GM12878 (cell line): Measurements from ENCODE around the gene TADA2A. TPM values are rescaled to one million over a fixed set of nuclear protein-coding genes. Genes with fewer than 3 reads are reported as not detected.
"Not testable (repeated sequence)": the region's sequence is repeated elsewhere in the genome, so short reads cannot be mapped to it uniquely, and the experiment has no call there.

Source experiments
- ATAC-seq: fragments of 200-7000 bp; cut with Tn5 transposase; 3 replicates; pipeline ENCODE4 v1.9.1; 2020; ENCODE audit warnings: mild to moderate bottlenecking, moderate library complexity
- BruUV-seq: library from RNA; stranded (reverse); fragments of 400-500 nt; replicated peaks from 2 replicates; lab custom pipeline; 2021; lab: Mats Ljungman, UMichigan
- CTCF ChIA-PET: fragments of 300-600 bp; sonication (Branson Sonifier 250); formaldehyde crosslinking; extraction: SDS; loops from one replicate; lab custom pipeline; 2021; ENCODE audit warnings: inconsistent platforms; lab: Yijun Ruan, JAX
- POLR2A ChIA-PET: fragments of 350-600 bp; formaldehyde crosslinking; extraction: SDS; loops from one replicate; lab custom pipeline; 2021; ENCODE audit warnings: inconsistent platforms; lab: Charles Lee
- RAD21 ChIA-PET: fragments of 300-600 bp; sonication (Branson Sonifier 250); formaldehyde crosslinking; loops from one replicate; lab custom pipeline; 2023; ENCODE audit warnings: antibody characterized with exemption; ENCODE audit not compliant: unreplicated experiment; lab: Charles Lee
- SMC1A ChIA-PET: fragments of 300-600 bp; sonication (Branson Sonifier 250); formaldehyde crosslinking; loops from one replicate; lab custom pipeline; 2023; ENCODE audit not compliant: unreplicated experiment, uncharacterized antibody; lab: Charles Lee
- DNase-seq: peaks from one replicate; pipeline ENCODE4 v3.0.0-alpha.2; 2011; ENCODE audit warnings: low read depth, low spot score
- FAIRE-seq: peaks from 3 replicates; lab custom pipeline; 2011; peaks lifted over from hg19 to GRCh38; lab: Jason Lieb, UNC
- H2AFZ ChIP-seq: 2 replicates; pipeline ENCODE4 v1.6.0; 2011; ENCODE audit warnings: low read depth, low read length, control low read depth; ENCODE audit not compliant: control insufficient read depth
- H3K27ac ChIP-seq: 2 replicates; pipeline ENCODE4 v1.5.1; 2011; ENCODE audit warnings: control low read depth; ENCODE audit not compliant: control insufficient read depth, insufficient read depth
- H3K27me3 ChIP-seq, 2 experiments: replicated peaks in 1 of 2; 2 replicates each; pipeline versions ENCODE4 v1.6.0 to v1.6.1; 2011; ENCODE audit warnings: low read length in 1 of 2; ENCODE audit not compliant: control insufficient read depth in 2 of 2, insufficient read depth in 2 of 2
- H3K36me3 ChIP-seq, 2 experiments: 2 replicates each; pipeline ENCODE4 v1.5.1; 2011; ENCODE audit warnings: low read length in 1 of 2; ENCODE audit not compliant: control insufficient read depth in 2 of 2, insufficient read depth in 2 of 2
- H3K4me1 ChIP-seq: 2 replicates; pipeline ENCODE4 v1.6.1; 2011; ENCODE audit warnings: mild to moderate bottlenecking, low read length, moderate library complexity, mixed read lengths; ENCODE audit not compliant: control insufficient read depth, insufficient read depth
- H3K4me2 ChIP-seq: 2 replicates; pipeline ENCODE4 v1.6.0; 2011; ENCODE audit warnings: control low read depth; ENCODE audit not compliant: control insufficient read depth, insufficient read depth
- H3K4me3 ChIP-seq: fragments of 200-600 bp; sonication (generic); 2 replicates; pipeline ENCODE4 v1.5.1; 2016
- H3K79me2 ChIP-seq: 2 replicates; pipeline ENCODE4 v1.6.0; 2011; ENCODE audit warnings: low read length; ENCODE audit not compliant: control insufficient read depth, insufficient read depth
- H3K9ac ChIP-seq: 2 replicates; pipeline ENCODE4 v1.8.0; 2011; ENCODE audit warnings: low read length, control low read depth, mixed read lengths; ENCODE audit not compliant: control insufficient read depth, insufficient read depth
- H3K9me3 ChIP-seq: replicated peaks from 3 replicates; pipeline ENCODE4 v1.5.1; 2011; ENCODE audit warnings: mild to moderate bottlenecking, low read length; ENCODE audit not compliant: control insufficient read depth, insufficient read depth
- H4K20me1 ChIP-seq: 2 replicates; pipeline ENCODE4 v1.6.0; 2011; ENCODE audit not compliant: control insufficient read depth, insufficient read depth
- CREM ChIP-seq: IDR thresholded peaks from 2 replicates; pipeline ENCODE4 v1.6.1; 2014; ENCODE audit warnings: antibody characterized with exemption, low read depth
- HDGF ChIP-seq: fragments of 450-650 bp; IDR thresholded peaks from 2 replicates; pipeline ENCODE4 v1.6.1; 2016; ENCODE audit warnings: antibody characterized with exemption
- MTA2 ChIP-seq: fragments of 450-650 bp; IDR thresholded peaks from 2 replicates; pipeline ENCODE4 v1.6.1; 2016; ENCODE audit warnings: low read depth, mild to moderate bottlenecking, moderate library complexity
- NBN ChIP-seq: fragments of 450-650 bp; IDR thresholded peaks from 2 replicates; pipeline ENCODE4 v1.6.1; 2016
- POLR2A ChIP-seq: IDR thresholded peaks from 2 replicates; pipeline ENCODE4 v1.6.1; 2011; ENCODE audit warnings: low read depth, mild to moderate bottlenecking, low read length
- RBBP5 ChIP-seq: fragments of 200-600 bp; sonication (generic); conservative IDR thresholded peaks from 2 replicates; pipeline ENCODE4 v1.6.1; 2016
- TCF12 ChIP-seq: IDR thresholded peaks from 2 replicates; pipeline ENCODE4 v1.6.1; 2011; ENCODE audit warnings: low read depth, mild to moderate bottlenecking, low read length
- ZNF24 ChIP-seq: fragments of 450-650 bp; IDR thresholded peaks from 2 replicates; pipeline ENCODE4 v1.6.1; 2017; ENCODE audit warnings: antibody characterized with exemption, mild to moderate bottlenecking
- WGBS: methylation state at CpG from one replicate; pipeline ENCODE4 v1.1.6; 2016; ENCODE audit warnings: low lambda C conversion rate; ENCODE audit not compliant: insufficient replicate concordance, insufficient coverage; ENCODE audit errors: missing lambda C conversion rate; 5-methylcytosine and 5-hydroxymethylcytosine counted together
- in situ Hi-C: fragments of 300-500 bp; cut with MboI; formaldehyde crosslinking; loops from 9 replicates; pipeline ENCODE4 v1.14.3; 2018; ENCODE audit warnings: mixed read lengths
- intact Hi-C: fragments of 100-400 bp; cut with micrococcal nuclease; formaldehyde crosslinking; loops from one replicate; pipeline ENCODE4 v1.14.2; 2022; ENCODE audit not compliant: unreplicated experiment
- polyA plus RNA-seq, 11 experiments: library from polyadenylated mRNA; depleted of rRNA in 4 of 11; unstranded in 6 of 11; stranded (reverse) in 5 of 11; fragments of >200 nt; fragmentation: Nextera tagmentation in 4 of 11; fragmentation: Illumina TruSeq in 1 of 11; extraction: Ambion mirVana in 4 of 11; extraction: Trizol in 1 of 11; gene quantifications; 1 replicate in 1 of 11; 2 replicates in 10 of 11; pipeline versions ENCODE4 v1.2.1 to v1.2.3, GENCODE V29; 2011 to 2016; ENCODE audit warnings: inconsistent platforms in 2 of 11, missing spikeins in 2 of 11, low read depth in 1 of 11
- total RNA-seq, 4 experiments: library from RNA; depleted of rRNA in 3 of 4; stranded (reverse); fragments of >200 nt in 3 of 4; fragmentation: Illumina TruSeq in 1 of 4; extraction: Trizol in 1 of 4; gene quantifications; 2 replicates each; pipeline versions ENCODE4 v1.2.1 to v1.2.3, GENCODE V29; 2013 to 2021
- TF ChIP-seq, protein P1 (sequence below): IDR thresholded peaks from 2 replicates; pipeline ENCODE4 v1.6.1; 2012; ENCODE audit warnings: low read depth, low read length, improper control_type of control experiment
- TF ChIP-seq, protein P2 (sequence below): fragments of 450-650 bp; IDR thresholded peaks from 2 replicates; pipeline ENCODE4 v1.6.1; 2016; ENCODE audit warnings: mild to moderate bottlenecking
- TF ChIP-seq, protein P3 (sequence below): IDR thresholded peaks from 2 replicates; pipeline ENCODE4 v1.6.1; 2011; ENCODE audit warnings: low read depth, low read length, improper control_type of control experiment, borderline replicate concordance

The TADA2A gene
- total and polyA plus RNA-seq, 10 of the 15 experiments (the other 5 are each of a cell fraction or from before 2014, with no cell fraction given), result 19.6 to 43.8 (median 34.1) TPM

DNA sequence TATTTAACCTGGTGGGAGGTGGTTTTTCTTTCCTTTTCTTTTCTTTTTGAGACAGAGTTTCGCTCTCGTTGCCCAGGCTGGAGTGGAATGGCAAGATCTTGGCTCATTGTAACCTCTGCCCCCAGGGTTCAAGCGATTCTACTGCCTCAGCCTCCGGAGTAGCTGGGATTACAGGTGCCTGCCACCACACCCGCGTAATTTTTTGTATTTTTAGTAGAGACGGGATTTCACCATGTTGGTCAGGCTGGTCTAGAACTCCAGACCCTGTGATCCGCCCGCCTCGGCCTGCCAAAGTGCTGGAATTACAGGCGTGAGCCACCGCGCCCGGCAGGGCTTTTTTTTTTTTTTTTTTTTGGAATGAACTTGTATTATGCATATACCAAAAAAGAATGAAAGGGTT is 1.2 kb upstream of the TADA2A start:
- peak overlapping the region; percentile 37 for H3K9ac ChIP-seq
- BruUV-seq, ATAC-seq, H3K9me3 ChIP-seq, DNase-seq, in situ Hi-C loops, FAIRE-seq, H3K36me3 ChIP-seq, H4K20me1 ChIP-seq, H2AFZ ChIP-seq, H3K27me3 ChIP-seq, H3K27ac ChIP-seq: not testable (repeated sequence)
- SMC1A ChIA-PET, result interaction anchor here (1.2 to 2.8 kb wide), 5 partner anchors 11 to 86 kb away, joined by 3 to 14 read pairs (median 6); no protein-coding TSS in a partner anchor
- POLR2A ChIA-PET, result interaction anchor here (0.5 to 2.0 kb wide), 4 partner anchors 13 to 76 kb away, joined by 5 to 7 read pairs (median 6); no protein-coding TSS in a partner anchor
- intact Hi-C loops, result loop anchor here (5.0 kb wide), 2 partner anchors 48 to 87 kb away; no protein-coding TSS in a partner anchor
- RAD21 ChIA-PET, result interaction anchor here (1.0 to 2.4 kb wide), 6 partner anchors 13 to 204 kb away, joined by 3 to 11 read pairs (median 4); partner anchors contain the start of gene SYNRG
- 65% methylated on average over 14 of the region's 14 CpGs for WGBS
- H3K4me2 ChIP-seq, result peak overlapping the region; percentile 87
- peak overlapping the region; percentile 96 for H3K4me3 ChIP-seq
- H3K4me1 ChIP-seq, result peaks cover 21% of the 10 kb centered on the region
- CTCF ChIA-PET, result interaction anchor here (0.8 to 10.0 kb wide), 3 partner anchors 13 to 803 kb away, joined by 3 to 187 read pairs (median 15); partner anchors contain the start of gene C17orf78
- peaks cover 39% of the 10 kb centered on the region for H3K79me2 ChIP-seq

DNA sequence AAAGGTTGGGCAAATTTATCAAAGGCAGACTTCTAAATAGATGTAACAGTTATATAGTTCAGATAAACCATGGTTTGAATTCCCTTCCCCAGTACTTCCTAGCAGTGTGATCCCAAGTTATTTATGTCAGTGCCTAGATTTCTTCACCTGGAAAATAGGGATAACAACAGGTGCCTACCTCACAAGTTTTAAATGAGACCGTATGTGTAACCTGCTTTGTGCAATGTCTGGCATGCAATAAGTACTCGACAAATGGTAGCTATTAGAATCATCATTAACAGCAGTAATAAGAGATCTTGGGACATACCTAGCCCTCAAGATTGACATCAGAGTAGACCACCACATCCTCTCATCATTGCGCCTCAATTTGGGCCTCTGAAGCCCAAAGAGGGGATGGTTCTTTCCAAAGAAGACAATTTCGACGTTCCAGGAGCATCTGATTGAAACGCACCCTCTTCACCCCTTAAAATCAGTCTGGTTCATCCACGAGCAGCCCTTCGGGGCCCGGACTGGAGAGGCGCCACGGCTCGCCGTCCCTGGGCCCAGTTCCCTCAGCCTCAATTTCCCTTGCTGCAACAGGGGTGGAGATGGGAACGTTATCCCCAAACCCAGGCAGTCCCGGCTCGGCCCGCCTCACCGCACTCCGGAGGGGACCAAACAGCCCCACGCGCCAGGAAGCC is 591 bp upstream of the TADA2A start:
- intact Hi-C loops, result loop anchor here (5.0 kb wide), 2 partner anchors 49 to 86 kb away; no protein-coding TSS in a partner anchor
- WGBS, result under 1% methylated on average over 20 of the region's 21 CpGs
- BruUV-seq, result TSS peak; percentile 89

More for the DNA sequence above, 591 bp upstream of the TADA2A start:
- DNase-seq, result no peak
- Histone ChIP-seq H3K4me1 (peaks cover 21% of the 10 kb centered on the region), H4K20me1 (no peaks in the 10 kb centered on the region), H3K27ac (peak overlapping the region; percentile 92), H3K4me2 (peak overlapping the region; percentile 98), H3K9me3 (no peaks in the 10 kb centered on the region), H3K36me3 (peaks cover 0 to under 1% of the 10 kb centered on the region in 2 experiments; a peak in 1 of 4 replicates), H2AFZ (peak overlapping the region; percentile 95), H3K4me3 (peak overlapping the region; percentile 96), H3K27me3 (no peaks in the 10 kb centered on the region), H3K79me2 (peaks cover 39% of the 10 kb centered on the region), H3K9ac (peak overlapping the region; percentile 97)
- CTCF ChIA-PET, result interaction anchor here (2.2 to 10.0 kb wide), 2 partner anchors 14 to 31 kb away, joined by 15 to 187 read pairs; partner anchors contain the start of gene C17orf78
- SMC1A ChIA-PET, result no interaction called here
- in situ Hi-C loops, result no loop called here
- POLR2A ChIA-PET, result interaction anchor here (1.1 to 2.0 kb wide), 3 partner anchors 14 to 45 kb away, joined by 6 to 7 read pairs (median 6); no protein-coding TSS in a partner anchor
- FAIRE-seq, result no peak
- peak; percentile 24 for ATAC-seq
- TF ChIP-seq, protein P1, sequence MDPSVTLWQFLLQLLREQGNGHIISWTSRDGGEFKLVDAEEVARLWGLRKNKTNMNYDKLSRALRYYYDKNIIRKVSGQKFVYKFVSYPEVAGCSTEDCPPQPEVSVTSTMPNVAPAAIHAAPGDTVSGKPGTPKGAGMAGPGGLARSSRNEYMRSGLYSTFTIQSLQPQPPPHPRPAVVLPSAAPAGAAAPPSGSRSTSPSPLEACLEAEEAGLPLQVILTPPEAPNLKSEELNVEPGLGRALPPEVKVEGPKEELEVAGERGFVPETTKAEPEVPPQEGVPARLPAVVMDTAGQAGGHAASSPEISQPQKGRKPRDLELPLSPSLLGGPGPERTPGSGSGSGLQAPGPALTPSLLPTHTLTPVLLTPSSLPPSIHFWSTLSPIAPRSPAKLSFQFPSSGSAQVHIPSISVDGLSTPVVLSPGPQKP, result 0 out of 2 replicates have a peak, but pooled peaks have one; percentile 22
- 0 out of 2 replicates have a peak, but pooled peaks have one; percentile 78 for TF ChIP-seq HDGF
- TF ChIP-seq POLR2A, result no peak
- TF ChIP-seq, protein P2, sequence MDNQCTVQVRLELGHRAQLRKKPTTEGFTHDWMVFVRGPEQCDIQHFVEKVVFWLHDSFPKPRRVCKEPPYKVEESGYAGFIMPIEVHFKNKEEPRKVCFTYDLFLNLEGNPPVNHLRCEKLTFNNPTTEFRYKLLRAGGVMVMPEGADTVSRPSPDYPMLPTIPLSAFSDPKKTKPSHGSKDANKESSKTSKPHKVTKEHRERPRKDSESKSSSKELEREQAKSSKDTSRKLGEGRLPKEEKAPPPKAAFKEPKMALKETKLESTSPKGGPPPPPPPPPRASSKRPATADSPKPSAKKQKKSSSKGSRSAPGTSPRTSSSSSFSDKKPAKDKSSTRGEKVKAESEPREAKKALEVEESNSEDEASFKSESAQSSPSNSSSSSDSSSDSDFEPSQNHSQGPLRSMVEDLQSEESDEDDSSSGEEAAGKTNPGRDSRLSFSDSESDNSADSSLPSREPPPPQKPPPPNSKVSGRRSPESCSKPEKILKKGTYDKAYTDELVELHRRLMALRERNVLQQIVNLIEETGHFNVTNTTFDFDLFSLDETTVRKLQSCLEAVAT, result peak; percentile 48; the same call in 1 of the 2 replicates
- TF ChIP-seq MTA2, result no peak
- 0 out of 2 replicates have a peak, but pooled peaks have one; percentile 7 for TF ChIP-seq CREM
- no peak for TF ChIP-seq RBBP5
- TF ChIP-seq NBN, result 0 out of 2 replicates have a peak, but pooled peaks have one; percentile 23
- TF ChIP-seq TCF12, result no peak
- TF ChIP-seq, protein P3, sequence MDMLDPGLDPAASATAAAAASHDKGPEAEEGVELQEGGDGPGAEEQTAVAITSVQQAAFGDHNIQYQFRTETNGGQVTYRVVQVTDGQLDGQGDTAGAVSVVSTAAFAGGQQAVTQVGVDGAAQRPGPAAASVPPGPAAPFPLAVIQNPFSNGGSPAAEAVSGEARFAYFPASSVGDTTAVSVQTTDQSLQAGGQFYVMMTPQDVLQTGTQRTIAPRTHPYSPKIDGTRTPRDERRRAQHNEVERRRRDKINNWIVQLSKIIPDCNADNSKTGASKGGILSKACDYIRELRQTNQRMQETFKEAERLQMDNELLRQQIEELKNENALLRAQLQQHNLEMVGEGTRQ, result no peak
- no peak for TF ChIP-seq ZNF24
- RAD21 ChIA-PET, result interaction anchor here (1.0 to 2.4 kb wide), 6 partner anchors 13 to 203 kb away, joined by 3 to 11 read pairs (median 4); partner anchors contain the start of gene SYNRG
